Hepatocyte (in vitro differentiated cells): ENCODE data around the gene ANKRD13A. TPM values are rescaled to one million over a fixed set of nuclear protein-coding genes. Genes with fewer than 3 reads are reported as not detected.
A peak's percentile ranks its signal among the peaks of the same experiment; 100 is the strongest.

Experiments used
- DNase-seq: peaks from one replicate; pipeline ENCODE4 v3.0.0-alpha.2; 2016; ENCODE audit warnings: low spot score
- H2AFZ ChIP-seq: fragments of 200-600 bp; sonication (generic); 2 replicates; pipeline ENCODE4 v1.6.0; 2016; ENCODE audit warnings: antibody characterized with exemption, mild to moderate bottlenecking
- H3K27ac ChIP-seq: fragments of 200-600 bp; sonication (generic); 2 replicates; pipeline ENCODE4 v1.5.1; 2016; ENCODE audit warnings: mild to moderate bottlenecking
- H3K27me3 ChIP-seq: fragments of 200-600 bp; sonication (generic); 2 replicates; pipeline ENCODE4 v1.6.1; 2016
- H3K36me3 ChIP-seq: fragments of 200-600 bp; sonication (generic); replicated peaks from 2 replicates; pipeline ENCODE4 v1.5.1; 2016; ENCODE audit warnings: low read depth; ENCODE audit not compliant: insufficient read depth
- H3K4me1 ChIP-seq: fragments of 200-600 bp; sonication (generic); 2 replicates; pipeline ENCODE4 v1.5.1; 2016; ENCODE audit warnings: mild to moderate bottlenecking, moderate library complexity; ENCODE audit not compliant: insufficient read depth
- H3K4me2 ChIP-seq: fragments of 200-600 bp; sonication (generic); 2 replicates; pipeline ENCODE4 v1.6.0; 2016
- H3K4me3 ChIP-seq: fragments of 200-600 bp; sonication (generic); 2 replicates; pipeline ENCODE4 v1.5.1; 2016; ENCODE audit warnings: mild to moderate bottlenecking
- H3K79me2 ChIP-seq: fragments of 200-600 bp; sonication (generic); 2 replicates; pipeline ENCODE4 v1.6.0; 2017; ENCODE audit warnings: mild to moderate bottlenecking
- H3K9me2 ChIP-seq: fragments of 200-600 bp; sonication (generic); replicated peaks from 2 replicates; pipeline ENCODE4 v1.6.0; 2017; ENCODE audit warnings: mild to moderate bottlenecking; ENCODE audit not compliant: insufficient read depth
- H3K9me3 ChIP-seq: fragments of 200-600 bp; sonication (generic); 2 replicates; pipeline ENCODE4 v1.5.1; 2016; ENCODE audit warnings: low read depth, mild to moderate bottlenecking
- H4K20me1 ChIP-seq: fragments of 200-600 bp; sonication (generic); 2 replicates; pipeline ENCODE4 v1.6.0; 2016; ENCODE audit warnings: mild to moderate bottlenecking; ENCODE audit not compliant: insufficient read depth, poor library complexity, severe bottlenecking
- EZH2 ChIP-seq: fragments of 200-600 bp; sonication (generic); IDR thresholded peaks from 2 replicates; pipeline ENCODE4 v1.6.1; 2016; ENCODE audit warnings: antibody characterized with exemption, mild to moderate bottlenecking, borderline replicate concordance
- EZH2phosphoT487 ChIP-seq: fragments of 200-600 bp; sonication (generic); IDR thresholded peaks from one replicate; pipeline ENCODE4 v1.6.1; 2018; ENCODE audit warnings: antibody characterized with exemption, mild to moderate bottlenecking, low read depth, moderate library complexity; ENCODE audit not compliant: unreplicated experiment, severe bottlenecking
- WGBS: methylation state at CpG from one replicate; pipeline ENCODE4 v1.1.6; 2016; ENCODE audit warnings: low lambda C conversion rate; ENCODE audit errors: missing lambda C conversion rate; 5-methylcytosine and 5-hydroxymethylcytosine counted together
- polyA plus RNA-seq: library from polyadenylated mRNA; unstranded; fragments of >200 nt; fragmentation: Nextera tagmentation; extraction: Ambion mirVana; gene quantifications from 2 replicates; pipeline ENCODE4 v1.2.1, GENCODE V29; 2016
- total RNA-seq: library from RNA; depleted of rRNA; stranded (reverse); fragments of >200 nt; gene quantifications from 2 replicates; pipeline ENCODE4 v1.2.3, GENCODE V29; 2014
- TF ChIP-seq, protein P1 (sequence below): fragments of 200-600 bp; sonication (generic); IDR thresholded peaks from 2 replicates; pipeline ENCODE4 v1.5.1; 2016; ENCODE audit warnings: antibody characterized with exemption, mild to moderate bottlenecking; ENCODE audit not compliant: poor library complexity

The ANKRD13A gene
- total and polyA plus RNA-seq, 2 experiments from 2014 or later, result 13.2 to 55.3 TPM

GRCh38 chr12:109991586-109991985 is 7.6 kb upstream of the ANKRD13A start:
- H3K79me2 ChIP-seq, result peaks cover 43% of the 10 kb centered on the region
- peaks cover 24% of the 10 kb centered on the region for H3K4me1 ChIP-seq
- no peak for TF ChIP-seq EZH2phosphoT487
- TF ChIP-seq EZH2, result no peak
- TF ChIP-seq, protein P1, sequence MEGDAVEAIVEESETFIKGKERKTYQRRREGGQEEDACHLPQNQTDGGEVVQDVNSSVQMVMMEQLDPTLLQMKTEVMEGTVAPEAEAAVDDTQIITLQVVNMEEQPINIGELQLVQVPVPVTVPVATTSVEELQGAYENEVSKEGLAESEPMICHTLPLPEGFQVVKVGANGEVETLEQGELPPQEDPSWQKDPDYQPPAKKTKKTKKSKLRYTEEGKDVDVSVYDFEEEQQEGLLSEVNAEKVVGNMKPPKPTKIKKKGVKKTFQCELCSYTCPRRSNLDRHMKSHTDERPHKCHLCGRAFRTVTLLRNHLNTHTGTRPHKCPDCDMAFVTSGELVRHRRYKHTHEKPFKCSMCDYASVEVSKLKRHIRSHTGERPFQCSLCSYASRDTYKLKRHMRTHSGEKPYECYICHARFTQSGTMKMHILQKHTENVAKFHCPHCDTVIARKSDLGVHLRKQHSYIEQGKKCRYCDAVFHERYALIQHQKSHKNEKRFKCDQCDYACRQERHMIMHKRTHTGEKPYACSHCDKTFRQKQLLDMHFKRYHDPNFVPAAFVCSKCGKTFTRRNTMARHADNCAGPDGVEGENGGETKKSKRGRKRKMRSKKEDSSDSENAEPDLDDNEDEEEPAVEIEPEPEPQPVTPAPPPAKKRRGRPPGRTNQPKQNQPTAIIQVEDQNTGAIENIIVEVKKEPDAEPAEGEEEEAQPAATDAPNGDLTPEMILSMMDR, result no peak
- peaks cover 8% of the 10 kb centered on the region for H4K20me1 ChIP-seq
- DNase-seq, result no peak
- no peaks in the 10 kb centered on the region for H3K9me2 ChIP-seq
- H3K9me3 ChIP-seq, result no peaks in the 10 kb centered on the region
- H3K36me3 ChIP-seq, result no peaks in the 10 kb centered on the region
- H3K27me3 ChIP-seq, result no peaks in the 10 kb centered on the region
- H2AFZ ChIP-seq, result no peak overlapping the region
- WGBS, result 95% methylated on average over 5 of the region's 5 CpGs
- H3K27ac ChIP-seq, result no peak overlapping the region
- no peak overlapping the region for H3K4me3 ChIP-seq
- no peak overlapping the region for H3K4me2 ChIP-seq

GRCh38 chr12:109993091-109993490 is 6.1 kb upstream of the ANKRD13A start:
- TF ChIP-seq EZH2 (no peak), EZH2phosphoT487 (no peak)
- TF ChIP-seq, protein P1, result no peak
- Histone ChIP-seq H3K79me2 (peaks cover 43% of the 10 kb centered on the region), H3K4me1 (peaks cover 24% of the 10 kb centered on the region), H3K9me3 (no peaks in the 10 kb centered on the region), H2AFZ (no peak overlapping the region), H3K9me2 (no peaks in the 10 kb centered on the region), H3K4me2 (no peak overlapping the region), H4K20me1 (peaks cover 8% of the 10 kb centered on the region), H3K36me3 (no peaks in the 10 kb centered on the region), H3K4me3 (no peak overlapping the region), H3K27ac (no peak overlapping the region), H3K27me3 (no peaks in the 10 kb centered on the region)
- no peak for DNase-seq
- 94% methylated on average over 2 of the region's 2 CpGs for WGBS

GRCh38 chr12:109994401-109995175 is 4.6 kb upstream of the ANKRD13A start:
- H3K4me3 ChIP-seq, result peak overlapping the region; percentile 82
- H3K9me3 ChIP-seq, result no peaks in the 10 kb centered on the region
- peak overlapping the region; percentile 92 for H3K4me2 ChIP-seq
- no peak for TF ChIP-seq EZH2
- TF ChIP-seq EZH2phosphoT487, result no peak
- TF ChIP-seq, protein P1, result no peak
- WGBS, result 70% methylated on average over 6 of the region's 6 CpGs
- H3K4me1 ChIP-seq, result peaks cover 24% of the 10 kb centered on the region
- H2AFZ ChIP-seq, result no peak overlapping the region
- no peaks in the 10 kb centered on the region for H3K36me3 ChIP-seq
- DNase-seq, result no peak
- no peak overlapping the region for H3K27ac ChIP-seq
- no peaks in the 10 kb centered on the region for H3K9me2 ChIP-seq
- peaks cover 44% of the 10 kb centered on the region for H3K79me2 ChIP-seq
- H3K27me3 ChIP-seq, result no peaks in the 10 kb centered on the region
- H4K20me1 ChIP-seq, result peaks cover 8% of the 10 kb centered on the region
